DND-41 (cell line): ENCODE results near the gene HMCN1.

Experiments
- ATAC-seq: fragments of 200-7000 bp; cut with Tn5 transposase; 3 replicates; pipeline ENCODE4 v1.9.1; 2021; ENCODE audit warnings: low read depth; ENCODE audit not compliant: insufficient read depth
- DNase-seq: peaks from one replicate; pipeline ENCODE4 v3.0.0-alpha.2; 2020
- H2AFZ ChIP-seq: 2 replicates; pipeline ENCODE4 v1.6.0; 2012; ENCODE audit warnings: low read depth, low read length
- H3K27ac ChIP-seq: 2 replicates; pipeline ENCODE4 v1.5.1; 2012; ENCODE audit warnings: low read length, inconsistent platforms
- H3K27me3 ChIP-seq: fragments of 200-600 bp; sonication (generic); 2 replicates; pipeline ENCODE4 v1.6.0; 2012; ENCODE audit warnings: low read length, mild to moderate bottlenecking, inconsistent platforms; ENCODE audit not compliant: insufficient read depth, poor library complexity
- H3K36me3 ChIP-seq: 2 replicates; pipeline ENCODE4 v1.5.1; 2012; ENCODE audit warnings: low read length, inconsistent platforms; ENCODE audit not compliant: insufficient read depth
- H3K4me1 ChIP-seq: 2 replicates; pipeline ENCODE4 v1.5.1; 2012; ENCODE audit warnings: mild to moderate bottlenecking, low read length; ENCODE audit not compliant: insufficient read depth
- H3K4me2 ChIP-seq: 2 replicates; pipeline ENCODE4 v1.6.0; 2012; ENCODE audit warnings: mild to moderate bottlenecking, moderate library complexity, low read length, inconsistent platforms; ENCODE audit not compliant: insufficient read depth
- H3K4me3 ChIP-seq, 2 experiments: fragments of 200-600 bp in 1 of 2; shearing (Covaris generic) in 1 of 2; 2 replicates each; pipeline ENCODE4 v1.5.1; 2012 to 2016; ENCODE audit warnings: inconsistent platforms in 2 of 2, low read length in 2 of 2, mild to moderate bottlenecking in 2 of 2, low read depth in 1 of 2, moderate library complexity in 1 of 2
- H3K79me2 ChIP-seq: 2 replicates; pipeline ENCODE4 v1.6.0; 2012; ENCODE audit warnings: low read length, inconsistent platforms; ENCODE audit not compliant: insufficient read depth
- H3K9ac ChIP-seq: 2 replicates; pipeline ENCODE4 v1.6.0; 2012; ENCODE audit warnings: low read depth, mild to moderate bottlenecking, inconsistent platforms, low read length, moderate library complexity
- H3K9me3 ChIP-seq: 2 replicates; pipeline ENCODE4 v1.5.1; 2012; ENCODE audit warnings: low read length, moderate library complexity, mild to moderate bottlenecking, inconsistent platforms; ENCODE audit not compliant: insufficient read depth, severe bottlenecking
- H4K20me1 ChIP-seq: 2 replicates; pipeline ENCODE4 v1.6.0; 2012; ENCODE audit warnings: low read length; ENCODE audit not compliant: insufficient read depth
- CTCF ChIP-seq: IDR thresholded peaks from 2 replicates; pipeline ENCODE4 v1.5.1; 2012; ENCODE audit warnings: borderline replicate concordance, low read length, moderate library complexity, mild to moderate bottlenecking; ENCODE audit not compliant: poor library complexity, severe bottlenecking; ENCODE audit errors: extremely low read depth
- EZH2 ChIP-seq: IDR thresholded peaks from 3 replicates; pipeline ENCODE4 v1.6.1; 2012; ENCODE audit warnings: borderline replicate concordance, low read depth, mild to moderate bottlenecking, moderate library complexity, low read length, inconsistent platforms; ENCODE audit not compliant: severe bottlenecking

HMCN1 gene

GRCh38 chr1:186143481-186143880 is 409.3 kb downstream of the HMCN1 start:
- Histone ChIP-seq H3K9me3 (no peaks in the 10 kb centered on the region), H3K9ac (no peak overlapping the region), H3K4me2 (no peak overlapping the region), H4K20me1 (no peaks in the 10 kb centered on the region), H3K27me3 (no peaks in the 10 kb centered on the region), H2AFZ (no peak overlapping the region), H3K36me3 (no peaks in the 10 kb centered on the region), H3K4me1 (no peaks in the 10 kb centered on the region), H3K4me3 (no peak overlapping the region), H3K27ac (no peak overlapping the region), H3K79me2 (no peaks in the 10 kb centered on the region)
- ATAC-seq = no peak
- no peak for DNase-seq
- TF ChIP-seq EZH2 = no peak
- no peak for TF ChIP-seq CTCF

GRCh38 chr1:186144505-186144904 is 410.3 kb downstream of the HMCN1 start:
- Histone ChIP-seq H3K4me3 (no peak overlapping the region), H2AFZ (no peak overlapping the region), H3K4me2 (no peak overlapping the region), H3K4me1 (no peaks in the 10 kb centered on the region), H3K9ac (no peak overlapping the region), H3K79me2 (no peaks in the 10 kb centered on the region), H3K9me3 (no peaks in the 10 kb centered on the region), H4K20me1 (no peaks in the 10 kb centered on the region), H3K27ac (no peak overlapping the region), H3K27me3 (no peaks in the 10 kb centered on the region), H3K36me3 (no peaks in the 10 kb centered on the region)
- ATAC-seq = no peak
- no peak for DNase-seq
- no peak for TF ChIP-seq EZH2
- TF ChIP-seq CTCF = no peak

GRCh38 chr1:186146974-186147373 is 412.8 kb downstream of the HMCN1 start:
- Histone ChIP-seq H3K27ac (no peak overlapping the region), H2AFZ (no peak overlapping the region), H3K9ac (no peak overlapping the region), H3K36me3 (no peaks in the 10 kb centered on the region), H3K4me3 (no peak overlapping the region), H3K27me3 (no peaks in the 10 kb centered on the region), H3K9me3 (no peaks in the 10 kb centered on the region), H3K4me2 (no peak overlapping the region), H3K79me2 (no peaks in the 10 kb centered on the region), H4K20me1 (no peaks in the 10 kb centered on the region), H3K4me1 (no peaks in the 10 kb centered on the region)
- no peak for TF ChIP-seq CTCF
- no peak for TF ChIP-seq EZH2
- DNase-seq (no peak), ATAC-seq (no peak; the same call in 2 of the 3 replicates)

- no peaks in the 10 kb centered on the region for H3K27me3 ChIP-seq
- H3K36me3 ChIP-seq = no peaks in the 10 kb centered on the region
- no peak overlapping the region for H3K4me3 ChIP-seq
- no peak overlapping the region for H3K4me2 ChIP-seq
- no peak overlapping the region for H3K9ac ChIP-seq
- H3K4me1 ChIP-seq = no peaks in the 10 kb centered on the region
- no peak overlapping the region for H2AFZ ChIP-seq
- ATAC-seq (no peak), DNase-seq (no peak)
- H4K20me1 ChIP-seq = no peaks in the 10 kb centered on the region
- no peak overlapping the region for H3K27ac ChIP-seq
- no peaks in the 10 kb centered on the region for H3K9me3 ChIP-seq
- TF ChIP-seq CTCF = no peak
- TF ChIP-seq EZH2 = no peak
- no peaks in the 10 kb centered on the region for H3K79me2 ChIP-seq
Observed at GRCh38 chr1:186149591-186149990, 415.4 kb downstream of the HMCN1 start.
